Retinal pigment epithelial cell (primary cell): ENCODE measurements around the gene EGR2.
A peak's percentile ranks its signal among the peaks of the same experiment; 100 is the strongest.

ENCODE experiments used
- DNase-seq: peaks from one replicate; pipeline ENCODE4 v3.0.0-alpha.2; 2010; ENCODE audit warnings: low read depth
- H3K4me3 ChIP-seq: 2 replicates; pipeline ENCODE4 v1.5.1; 2011; ENCODE audit warnings: mild to moderate bottlenecking, low read length, control low read depth, moderate library complexity
- TF ChIP-seq, protein P1 (sequence below): conservative IDR thresholded peaks from 2 replicates; pipeline ENCODE4 v1.5.1; 2011; ENCODE audit warnings: low read depth, low read length, control low read depth, inconsistent platforms

EGR2 gene

DNA sequence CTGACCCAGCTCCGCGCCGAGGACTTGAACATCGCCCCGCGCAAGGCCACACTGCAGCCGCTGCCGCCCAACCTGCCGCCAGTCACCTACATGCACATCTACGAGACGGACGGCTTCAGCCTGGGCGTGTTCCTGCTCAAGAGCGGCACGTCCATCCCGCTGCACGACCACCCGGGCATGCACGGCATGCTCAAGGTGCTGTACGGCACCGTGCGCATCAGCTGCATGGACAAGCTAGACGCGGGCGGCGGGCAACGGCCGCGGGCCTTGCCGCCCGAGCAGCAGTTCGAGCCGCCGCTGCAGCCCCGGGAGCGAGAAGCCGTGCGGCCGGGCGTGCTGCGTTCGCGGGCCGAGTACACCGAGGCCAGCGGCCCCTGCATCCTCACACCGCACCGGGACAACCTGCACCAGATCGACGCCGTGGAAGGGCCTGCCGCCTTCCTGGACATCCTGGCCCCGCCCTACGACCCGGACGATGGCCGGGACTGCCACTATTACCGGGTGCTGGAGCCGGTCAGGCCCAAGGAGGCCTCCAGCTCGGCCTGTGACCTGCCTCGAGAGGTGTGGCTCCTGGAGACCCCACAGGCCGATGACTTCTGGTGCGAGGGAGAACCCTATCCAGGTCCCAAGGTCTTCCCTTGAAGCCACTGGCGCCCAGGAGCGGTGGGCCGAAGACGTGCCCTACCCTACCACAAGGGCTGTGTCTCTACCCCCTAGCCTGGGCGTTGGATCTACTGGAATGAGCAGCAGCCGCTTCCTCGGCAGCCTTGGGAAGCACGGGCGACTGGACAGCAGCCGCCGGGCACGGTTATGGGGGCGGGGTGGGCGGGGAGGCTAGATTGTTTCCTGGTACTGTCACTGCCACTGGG, 10.7 kb downstream of the EGR2 start:
- peak overlapping the region; percentile 81 for H3K4me3 ChIP-seq
- TF ChIP-seq, protein P1, sequence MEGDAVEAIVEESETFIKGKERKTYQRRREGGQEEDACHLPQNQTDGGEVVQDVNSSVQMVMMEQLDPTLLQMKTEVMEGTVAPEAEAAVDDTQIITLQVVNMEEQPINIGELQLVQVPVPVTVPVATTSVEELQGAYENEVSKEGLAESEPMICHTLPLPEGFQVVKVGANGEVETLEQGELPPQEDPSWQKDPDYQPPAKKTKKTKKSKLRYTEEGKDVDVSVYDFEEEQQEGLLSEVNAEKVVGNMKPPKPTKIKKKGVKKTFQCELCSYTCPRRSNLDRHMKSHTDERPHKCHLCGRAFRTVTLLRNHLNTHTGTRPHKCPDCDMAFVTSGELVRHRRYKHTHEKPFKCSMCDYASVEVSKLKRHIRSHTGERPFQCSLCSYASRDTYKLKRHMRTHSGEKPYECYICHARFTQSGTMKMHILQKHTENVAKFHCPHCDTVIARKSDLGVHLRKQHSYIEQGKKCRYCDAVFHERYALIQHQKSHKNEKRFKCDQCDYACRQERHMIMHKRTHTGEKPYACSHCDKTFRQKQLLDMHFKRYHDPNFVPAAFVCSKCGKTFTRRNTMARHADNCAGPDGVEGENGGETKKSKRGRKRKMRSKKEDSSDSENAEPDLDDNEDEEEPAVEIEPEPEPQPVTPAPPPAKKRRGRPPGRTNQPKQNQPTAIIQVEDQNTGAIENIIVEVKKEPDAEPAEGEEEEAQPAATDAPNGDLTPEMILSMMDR, result no peak
- no peak for DNase-seq

- TF ChIP-seq, protein P1, result no peak
- peak; percentile 71 for DNase-seq
- H3K4me3 ChIP-seq, result peak within 1 kb of the TSS; percentile 81
These were observed 11.6 kb downstream of the EGR2 start, which contains the start of gene ADO for GRCh38 chr10:62804356-62805230. Gene ADO, plus strand, starts transcription at chr10:62804720. Its CDS starts 340 bp downstream, at chr10:62805060.

DNA sequence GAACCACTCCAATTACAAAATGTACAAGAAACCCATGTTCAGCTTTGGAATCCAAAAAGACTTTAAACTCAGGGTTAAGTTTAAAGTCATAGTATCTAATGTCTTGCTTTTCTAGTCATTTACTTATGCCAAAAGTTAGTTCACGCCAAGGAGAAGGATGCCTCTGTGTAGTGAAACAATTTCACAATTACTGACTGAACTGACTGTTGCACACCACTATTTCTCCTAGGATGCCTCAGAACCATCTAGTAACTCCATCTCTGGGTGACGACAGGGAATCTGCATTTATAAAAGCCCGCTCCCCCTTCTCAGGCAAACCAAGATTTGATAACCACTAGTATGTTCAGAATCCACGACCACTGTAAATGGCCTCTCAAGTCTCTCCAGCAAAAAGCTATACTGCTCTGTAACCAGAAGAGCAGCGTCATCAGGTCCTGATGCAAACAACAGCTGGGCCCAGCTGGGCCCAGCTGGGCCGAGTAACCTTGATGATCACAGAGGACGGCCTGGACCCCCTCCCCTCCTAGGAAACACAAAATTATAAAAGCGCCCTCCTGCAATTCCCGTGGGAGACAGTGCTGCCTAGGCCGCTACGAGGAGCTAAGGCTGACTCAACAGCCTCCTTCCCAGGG, 12.3 kb downstream of the EGR2 start:
- peak overlapping the region; percentile 81 for H3K4me3 ChIP-seq
- TF ChIP-seq, protein P1, result no peak
- no peak for DNase-seq

- TF ChIP-seq, protein P1, result no peak
- H3K4me3 ChIP-seq, result no peak overlapping the region
- DNase-seq, result no peak
These were observed 14.3 kb downstream of the EGR2 start for GRCh38 chr10:62801871-62802270.

- no peak for DNase-seq
- TF ChIP-seq, protein P1, result no peak
- no peak overlapping the region for H3K4me3 ChIP-seq
These were observed 19.3 kb downstream of the EGR2 start for GRCh38 chr10:62796896-62797295.

- TF ChIP-seq, protein P1, result no peak
- no peak overlapping the region for H3K4me3 ChIP-seq
- DNase-seq, result no peak
These were observed 20.4 kb downstream of the EGR2 start for GRCh38 chr10:62795762-62796161.
